ENCODE measurements around the gene PLCG1. TPM values are rescaled to one million over a fixed set of nuclear protein-coding genes. Genes with fewer than 3 reads are reported as not detected.

The PLCG1 gene
- polyA plus RNA-seq, 1 experiment = 54.6 TPM

DNA sequence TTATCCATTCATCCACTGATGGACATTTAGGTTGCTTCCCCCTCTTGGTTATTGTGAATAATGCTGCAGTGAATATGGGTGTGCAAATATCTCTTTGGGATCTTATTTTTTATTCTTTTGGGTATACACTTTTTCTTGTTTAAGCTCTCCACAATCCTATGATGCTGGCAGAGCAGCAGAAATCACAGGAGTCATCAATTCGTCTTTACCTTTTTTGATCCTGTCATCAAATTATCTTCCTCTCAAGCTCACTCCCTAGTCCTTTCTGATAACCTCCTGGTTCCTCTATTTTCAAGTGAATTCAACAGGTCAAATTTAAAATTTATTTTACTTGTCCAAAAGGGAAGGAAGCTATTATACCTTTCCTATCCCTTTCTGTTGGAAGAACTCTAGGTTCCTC lies 89.1 kb downstream of the PLCG1 start:
- Histone ChIP-seq H3K4me3 (ENCODE audit: low read depth, low read length) (no peak overlapping the region), H3K27me3 (ENCODE audit: control insufficient read depth, insufficient read depth, low read length) (no peaks in the 10 kb centered on the region), H3K27ac (ENCODE audit: low read depth, low read length) (no peak overlapping the region), H3K9me3 (ENCODE audit: control insufficient read depth, insufficient read depth, low read length) (no peaks in the 10 kb centered on the region)
- ChIA-PET CTCF (interaction anchor here (5.8 kb wide), 1 partner anchor 54 kb away, joined by 36 read pairs; no protein-coding TSS in a partner anchor), POLR2A (no interaction called here)
- TF ChIP-seq, protein P1, sequence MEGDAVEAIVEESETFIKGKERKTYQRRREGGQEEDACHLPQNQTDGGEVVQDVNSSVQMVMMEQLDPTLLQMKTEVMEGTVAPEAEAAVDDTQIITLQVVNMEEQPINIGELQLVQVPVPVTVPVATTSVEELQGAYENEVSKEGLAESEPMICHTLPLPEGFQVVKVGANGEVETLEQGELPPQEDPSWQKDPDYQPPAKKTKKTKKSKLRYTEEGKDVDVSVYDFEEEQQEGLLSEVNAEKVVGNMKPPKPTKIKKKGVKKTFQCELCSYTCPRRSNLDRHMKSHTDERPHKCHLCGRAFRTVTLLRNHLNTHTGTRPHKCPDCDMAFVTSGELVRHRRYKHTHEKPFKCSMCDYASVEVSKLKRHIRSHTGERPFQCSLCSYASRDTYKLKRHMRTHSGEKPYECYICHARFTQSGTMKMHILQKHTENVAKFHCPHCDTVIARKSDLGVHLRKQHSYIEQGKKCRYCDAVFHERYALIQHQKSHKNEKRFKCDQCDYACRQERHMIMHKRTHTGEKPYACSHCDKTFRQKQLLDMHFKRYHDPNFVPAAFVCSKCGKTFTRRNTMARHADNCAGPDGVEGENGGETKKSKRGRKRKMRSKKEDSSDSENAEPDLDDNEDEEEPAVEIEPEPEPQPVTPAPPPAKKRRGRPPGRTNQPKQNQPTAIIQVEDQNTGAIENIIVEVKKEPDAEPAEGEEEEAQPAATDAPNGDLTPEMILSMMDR (IDR thresholded peaks at IDR 0.05; ENCODE audit: low read depth, low read length) = no peak
- DNase-seq (ENCODE audit: low read depth, low spot score) = no peak

Small RNA genes lying within 50 kb of the gene (small RNA-seq; reads per million reads assigned to genes)
- gene AL022394.1 (ENCODE audit: insufficient read length, low read depth) (not detected), gene MIR6871 (ENCODE audit: insufficient read length, low read depth) (not detected)

Other genes starting within 250 kb of the PLCG1 start
- 29.1 and 36.1 TPM in 2 replicates for gene TOP1, start 108.7 kb upstream of the PLCG1 start, polyA plus RNA-seq (2011; rRNA removed)
- 24.1 and 29.5 TPM in 2 replicates for gene ZHX3, start 180.2 kb downstream of the PLCG1 start, polyA plus RNA-seq (2011; rRNA removed)
- 1.2 and 2.0 TPM in 2 replicates for gene LPIN3, start 203.3 kb downstream of the PLCG1 start, polyA plus RNA-seq (2011; rRNA removed)
- 0.12 and 0.17 TPM in 2 replicates for gene EMILIN3, start 229.3 kb downstream of the PLCG1 start, polyA plus RNA-seq (2011; rRNA removed)

All from AG04450 (cell line).